Measurements from ENCODE around the gene CACTIN. TPM values are rescaled to one million over a fixed set of nuclear protein-coding genes. Genes with fewer than 3 reads are reported as not detected.

Gene CACTIN
- total and polyA plus RNA-seq, 2 of the 8 experiments (the other 6 are each of a cell fraction or from before 2014, with no cell fraction given): 25.8 to 29.9 TPM

- FAIRE-seq: no peak
- H3K27me3 ChIP-seq (replicated peaks in 1 of 4; ENCODE audit: control insufficient read depth in 3 of 4, extremely low read depth in 1 of 4, insufficient read depth in 3 of 4, low read length in 3 of 4): no peaks in the 10 kb centered on the region
- no peak for TF ChIP-seq EGR1 (IDR thresholded peaks at IDR 0.05; ENCODE audit: borderline replicate concordance, low read depth, low read length)
- TF ChIP-seq ASH2L (IDR thresholded peaks at IDR 0.05; ENCODE audit: low read length): no peak
- no peak for TF ChIP-seq ATF2 (IDR thresholded peaks at IDR 0.05; ENCODE audit: low read length)
- no peak for TF ChIP-seq CHD2 (IDR thresholded peaks at IDR 0.05; ENCODE audit: low read length)
- TF ChIP-seq POLR2A (IDR thresholded peaks at IDR 0.05; ENCODE audit: control extremely low read depth in 1 of 2, low read depth in 2 of 2, low read length in 2 of 2): no peak
- no peak for TF ChIP-seq SIX5 (IDR thresholded peaks at IDR 0.05; ENCODE audit: low read depth, low read length)
- no peak for TF ChIP-seq POU5F1 (IDR thresholded peaks at IDR 0.05; ENCODE audit: low read depth, low read length)
- no peak for TF ChIP-seq RFX5 (IDR thresholded peaks at IDR 0.05; ENCODE audit: borderline replicate concordance, low read depth, low read length)
- no peak for TF ChIP-seq RXRA (IDR thresholded peaks at IDR 0.05; ENCODE audit: insufficient read depth, low read depth, low read length)
- no peak for TF ChIP-seq SP4 (IDR thresholded peaks at IDR 0.05; ENCODE audit: low read length)
- TF ChIP-seq CTBP2 (IDR thresholded peaks at IDR 0.05; ENCODE audit: borderline replicate concordance, insufficient read depth, insufficient read length, low read length): no peak
- no peak for TF ChIP-seq TAF7 (optimal IDR thresholded peaks at IDR 0.05; ENCODE audit: borderline replicate concordance, low read depth, low read length)
- TF ChIP-seq CEBPB (IDR thresholded peaks at IDR 0.05; ENCODE audit: low read depth, low read length): no peak
- TF ChIP-seq RBBP5 (IDR thresholded peaks at IDR 0.05; ENCODE audit: borderline replicate concordance, low read depth, low read length): no peak
Measured at GRCh38 chr19:3645726-3646125, 19.1 kb upstream of the CACTIN start.

More at GRCh38 chr19:3645726-3646125, 19.1 kb upstream of the CACTIN start:
- Histone ChIP-seq H3K18ac (ENCODE audit: extremely low read depth, low read length) (no peak overlapping the region), H3K9me3 (ENCODE audit: insufficient read depth in 2 of 2, low read depth in 1 of 2, low read length in 1 of 2) (no peaks in the 10 kb centered on the region), H2BK12ac (ENCODE audit: low read depth, low read length) (no peak overlapping the region), H3K23ac (ENCODE audit: insufficient read length) (no peak overlapping the region), H4K91ac (replicated peaks; ENCODE audit: insufficient read length, low read length) (no peak overlapping the region), H3K4ac (replicated peaks; ENCODE audit: insufficient read length, low read depth, low read length) (no peak overlapping the region), H2BK20ac (ENCODE audit: low read length) (no peak overlapping the region), H2BK15ac (ENCODE audit: low read length) (no peak overlapping the region), H2BK120ac (replicated peaks; ENCODE audit: low read depth, low read length) (no peak overlapping the region), H3K4me1 (replicated peaks in 1 of 4; ENCODE audit: control insufficient read depth in 3 of 4, insufficient read depth in 4 of 4, low read length in 3 of 4) (no peaks in the 10 kb centered on the region), H3K36me3 (ENCODE audit: control insufficient read depth in 2 of 4, insufficient read depth in 4 of 4, low read length in 3 of 4) (peaks cover 0 to 8% (median 2%) of the 10 kb centered on the region in 4 experiments; a peak in 5 of 8 replicates), H3K23me2 (ENCODE audit: low read depth, low read length) (no peaks in the 10 kb centered on the region), H3K4me2 (ENCODE audit: insufficient read depth in 1 of 2, low read depth in 2 of 2, low read length in 2 of 2) (no peak overlapping the region), H3K56ac (replicated peaks; ENCODE audit: insufficient read length, low read depth, low read length) (no peak overlapping the region), H3K27ac (ENCODE audit: low read depth, low read length) (no peak overlapping the region), H4K5ac (ENCODE audit: insufficient read length, low read depth, low read length) (no peak overlapping the region), H2BK5ac (ENCODE audit: low read depth, low read length) (no peak overlapping the region), H4K8ac (ENCODE audit: extremely low read depth, insufficient read depth, low read length) (no peak overlapping the region), H2AK5ac (ENCODE audit: low read depth, low read length) (no peak overlapping the region), H3K79me1 (ENCODE audit: low read depth, low read length) (no peaks in the 10 kb centered on the region), H3K14ac (ENCODE audit: insufficient read length) (no peak overlapping the region), H2AFZ (ENCODE audit: low read length) (no peak overlapping the region), H4K20me1 (replicated peaks in 1 of 2; ENCODE audit: control insufficient read depth in 1 of 2, insufficient read depth in 2 of 2, low read length in 2 of 2) (peaks cover 3 to 8% of the 10 kb centered on the region in 2 experiments), H3K9ac (replicated peaks in 1 of 4; ENCODE audit: extremely low read depth in 1 of 4, low read depth in 3 of 4, low read length in 3 of 4) (no peak overlapping the region), H3K4me3 (ENCODE audit: extremely low read depth in 1 of 4, insufficient read depth in 2 of 4, low read depth in 3 of 4, low read length in 4 of 4) (no peak overlapping the region), H3K79me2 (ENCODE audit: control insufficient read depth in 1 of 2, insufficient read depth in 2 of 2, low read length in 2 of 2) (no peaks in the 10 kb centered on the region)
- ChIA-PET POLR2A (ENCODE audit: partially characterized antibody) (interaction anchor here (0.7 kb wide), 1 partner anchor 10 kb away, joined by 3 read pairs; no protein-coding TSS in a partner anchor), CTCF (ENCODE audit: partially characterized antibody) (interaction anchor here (0.9 to 1.0 kb wide), 2 partner anchors 8 to 60 kb away, joined by 3 to 4 read pairs; partner anchors contain the start of gene GIPC3)
- 90% methylated on average over 19 of the region's 21 CpGs; no CpG with 5 or more reads in 1 of the 2 experiments for WGBS, 2 experiments (ENCODE audit: extremely low coverage in 1 of 2, insufficient coverage in 1 of 2, insufficient read length in 1 of 2, insufficient replicate concordance in 2 of 2, low coverage in 1 of 2, low lambda C conversion rate in 2 of 2, missing lambda C conversion rate in 1 of 2)
- no peak for DNase-seq (ENCODE audit: low read depth in 1 of 2, low spot score in 2 of 2)
